ENCODE measurements around the gene DQX1. TPM values are rescaled to one million over a fixed set of nuclear protein-coding genes. Genes with fewer than 3 reads are reported as not detected.

The DQX1 gene
- total RNA-seq, 1 donor from 2014 or later = 0.68 TPM

DNA sequence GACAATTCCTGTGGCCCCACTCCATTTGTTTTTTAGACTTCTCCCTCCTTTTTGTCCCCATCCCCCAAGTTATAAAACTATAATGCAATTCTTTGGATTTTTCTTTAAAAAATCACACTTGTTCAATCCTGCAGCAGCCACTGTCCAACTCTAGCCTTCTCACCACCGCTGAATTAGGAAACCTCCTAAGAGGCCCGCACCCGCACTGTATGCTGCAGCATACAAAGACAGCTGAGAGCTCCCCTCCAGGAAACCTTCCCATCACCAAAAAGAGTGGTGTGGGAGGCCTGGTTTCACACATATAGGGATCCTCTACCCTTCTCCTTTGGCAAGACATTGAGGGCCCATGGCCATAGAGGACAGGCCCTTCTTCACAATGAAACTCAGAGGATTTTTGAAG, 21.4 kb downstream of the DQX1 start:
- Mint-ChIP-seq H3K27me3 (peaks cover 36% of the 10 kb centered on the region), H3K36me3 (ENCODE audit: low read depth) (peaks cover 39% of the 10 kb centered on the region), H3K9me3 (no peaks in the 10 kb centered on the region), H3K27ac (no peak overlapping the region), H3K4me3 (peak overlapping the region; percentile 39), H3K4me1 (peaks cover 59% of the 10 kb centered on the region)
- intact Hi-C loops (cut with micrococcal nuclease) = no loop called here
- DNase-seq = no peak

DNA sequence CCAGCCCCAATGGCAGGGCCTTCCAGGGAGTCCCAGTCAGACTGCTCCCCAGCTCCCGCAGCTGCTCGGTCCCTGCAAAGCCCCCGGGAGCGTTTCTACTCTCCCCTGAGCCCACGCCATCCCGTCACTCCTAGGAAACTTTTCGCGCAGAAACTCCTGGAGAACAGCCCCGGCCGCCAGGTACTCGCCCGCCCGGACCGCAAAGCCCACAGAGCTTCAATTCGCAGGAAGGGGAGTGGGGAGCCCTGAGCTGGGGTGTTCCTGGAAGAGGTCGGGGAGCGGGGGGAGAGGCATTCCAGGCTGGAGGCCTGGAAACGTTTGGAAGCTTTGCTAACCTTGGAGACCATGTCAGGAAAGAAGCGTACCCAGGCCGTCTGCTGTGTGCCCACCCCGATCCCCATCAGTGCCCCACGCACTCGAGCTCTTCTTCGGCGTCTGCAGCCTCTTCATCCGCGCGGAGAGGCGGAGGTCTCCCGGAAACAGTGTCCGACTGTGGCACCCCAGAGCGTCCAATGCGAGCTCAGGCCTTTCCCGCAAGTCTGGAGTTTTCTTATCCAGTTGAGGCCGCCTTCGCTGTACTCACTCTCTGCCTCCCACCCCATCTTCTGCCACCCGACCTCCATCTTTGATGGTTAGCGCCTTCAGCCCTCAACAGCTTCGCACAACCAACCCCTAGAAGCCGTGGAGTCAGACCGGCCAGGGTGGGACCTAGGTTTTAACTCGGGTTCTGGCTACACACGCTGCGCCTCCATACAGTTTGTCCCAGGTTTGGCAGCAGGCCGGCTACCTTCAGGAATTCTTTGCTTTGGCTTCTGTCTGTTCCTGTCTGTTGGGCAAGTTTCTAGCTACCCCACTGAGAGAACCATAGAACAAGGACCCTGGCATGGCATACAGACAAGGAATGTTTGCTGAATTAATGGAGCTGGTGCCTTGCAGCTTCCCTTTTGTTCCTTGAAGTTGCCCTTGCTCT, 22.2 kb downstream of the DQX1 start:
- no peak overlapping the region for H3K27ac Mint-ChIP-seq
- peaks cover 40% of the 10 kb centered on the region for H3K27me3 Mint-ChIP-seq
- peaks cover 62% of the 10 kb centered on the region for H3K4me1 Mint-ChIP-seq
- intact Hi-C loops (cut with micrococcal nuclease) = loop anchor here (1.0 kb wide), 1 partner anchor 11 kb away; the partner anchor contains the start of gene TLX2
- no peak for DNase-seq
- no peaks in the 10 kb centered on the region for H3K9me3 Mint-ChIP-seq
- H3K36me3 Mint-ChIP-seq (ENCODE audit: low read depth) = peaks cover 43% of the 10 kb centered on the region
- peak overlapping the region; percentile 77 for H3K4me3 Mint-ChIP-seq

GRCh38 chr2:74502720-74503505, 23.1 kb downstream of the DQX1 start:
- Mint-ChIP-seq H3K9me3 (no peaks in the 10 kb centered on the region), H3K4me3 (peak overlapping the region; percentile 77), H3K27ac (peak overlapping the region; percentile 58), H3K36me3 (ENCODE audit: low read depth) (peaks cover 47% of the 10 kb centered on the region), H3K27me3 (peaks cover 46% of the 10 kb centered on the region), H3K4me1 (peaks cover 59% of the 10 kb centered on the region)
- intact Hi-C loops (cut with micrococcal nuclease) = loop anchor here (1.0 kb wide), 1 partner anchor 11 kb away; the partner anchor contains the start of gene TLX2
- peak; percentile 85 for DNase-seq

DNA sequence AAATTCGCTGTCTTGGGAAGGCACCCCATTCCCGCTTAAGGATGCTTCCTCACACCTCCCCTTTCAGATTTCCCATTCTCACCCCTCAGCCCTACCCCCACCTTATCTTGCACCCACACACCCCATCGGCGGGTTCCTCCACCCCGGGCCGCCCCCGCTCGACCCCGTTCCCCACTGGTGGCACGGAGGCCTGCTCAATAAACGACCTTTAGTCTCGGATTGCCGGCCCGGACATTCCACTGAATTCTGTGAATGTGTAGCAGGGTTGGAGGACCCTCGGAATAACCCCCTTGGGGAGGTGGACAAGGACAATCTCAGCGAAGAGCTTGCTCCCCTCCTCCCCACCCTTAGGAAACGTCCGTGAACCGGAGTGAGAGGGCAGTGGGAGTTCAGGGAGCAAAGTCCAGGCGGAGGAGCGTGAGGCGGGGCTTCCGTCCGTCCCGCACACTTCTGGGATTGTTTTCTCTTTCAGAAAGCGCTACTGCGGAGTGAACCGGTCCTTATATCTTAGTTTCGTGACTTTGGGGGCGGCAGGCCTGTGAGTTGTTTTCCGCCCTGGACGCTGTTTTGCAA, 23.8 kb downstream of the DQX1 start:
- Mint-ChIP-seq H3K36me3 (ENCODE audit: low read depth) (peaks cover 44% of the 10 kb centered on the region), H3K4me3 (peak overlapping the region; percentile 77)

DNA sequence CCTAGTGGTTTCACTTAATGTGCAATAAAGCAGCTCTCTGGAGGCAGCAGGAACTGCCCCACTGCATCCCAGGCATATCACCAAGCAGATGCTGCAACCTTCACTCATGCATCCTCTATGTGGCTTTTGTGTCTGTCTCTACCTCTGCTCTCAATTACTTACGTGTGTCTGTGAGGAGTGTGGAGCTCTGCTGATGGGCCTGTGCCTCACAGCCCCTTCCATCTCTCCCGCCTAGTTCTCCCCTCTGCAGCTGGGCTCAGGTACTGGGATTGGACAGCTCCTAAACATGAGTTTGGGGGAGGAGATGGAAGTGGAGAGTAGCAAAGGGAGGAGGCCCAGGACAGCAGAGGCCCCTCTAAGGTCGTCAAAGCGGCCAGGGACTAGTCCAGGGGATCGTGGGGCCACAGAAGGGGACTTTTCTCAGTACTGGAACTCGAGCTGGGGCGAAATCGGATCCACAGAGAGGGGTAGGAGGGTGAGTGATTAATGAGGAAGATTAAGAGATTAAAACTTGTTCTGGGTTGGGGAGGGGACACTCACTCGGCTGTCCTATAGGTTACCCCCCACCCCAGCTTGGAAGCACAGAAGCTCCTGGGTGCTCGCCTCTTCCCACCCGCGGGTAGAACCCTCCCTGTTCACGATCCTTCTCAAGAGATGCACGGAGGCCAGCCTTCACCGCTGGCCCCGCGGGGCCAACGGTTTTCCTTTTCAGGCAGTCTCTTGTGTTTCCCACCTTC, 24.5 kb downstream of the DQX1 start:
- H3K36me3 Mint-ChIP-seq (ENCODE audit: low read depth) = peaks cover 40% of the 10 kb centered on the region
- H3K9me3 Mint-ChIP-seq = no peaks in the 10 kb centered on the region
- DNase-seq = no peak
- intact Hi-C loops (cut with micrococcal nuclease) = no loop called here
- H3K4me1 Mint-ChIP-seq = peaks cover 48% of the 10 kb centered on the region
- H3K27me3 Mint-ChIP-seq = peaks cover 47% of the 10 kb centered on the region
- peak overlapping the region; percentile 77 for H3K4me3 Mint-ChIP-seq
- H3K27ac Mint-ChIP-seq = peak overlapping the region; percentile 17

More for the DNA sequence above, 23.8 kb downstream of the DQX1 start:
- H3K27me3 Mint-ChIP-seq = peaks cover 47% of the 10 kb centered on the region
- H3K27ac Mint-ChIP-seq = peak overlapping the region; percentile 17
- H3K9me3 Mint-ChIP-seq = no peaks in the 10 kb centered on the region
- peaks cover 52% of the 10 kb centered on the region for H3K4me1 Mint-ChIP-seq
- DNase-seq = no peak
- intact Hi-C loops (cut with micrococcal nuclease) = no loop called here

DNA sequence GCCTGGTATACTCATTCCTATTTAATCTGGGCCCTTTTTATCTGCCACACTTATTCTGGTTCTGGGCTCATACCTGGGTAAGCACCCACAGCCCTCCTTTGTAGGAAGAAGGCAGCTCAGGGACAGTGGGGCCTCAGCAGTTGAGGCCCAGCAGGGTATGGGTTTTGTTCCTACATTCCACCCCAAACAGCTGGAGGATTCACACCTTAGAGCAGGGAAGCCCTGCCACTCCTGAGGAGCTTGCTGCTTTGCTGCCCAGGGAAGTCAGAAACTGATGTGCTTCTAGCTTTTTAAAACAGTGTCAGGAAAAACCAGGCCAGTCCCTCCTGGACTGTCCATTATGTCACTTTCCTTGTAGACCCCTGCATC, 25.5 kb downstream of the DQX1 start:
- Mint-ChIP-seq H3K4me1 (peaks cover 43% of the 10 kb centered on the region), H3K9me3 (no peaks in the 10 kb centered on the region), H3K4me3 (no peak overlapping the region), H3K27ac (no peak overlapping the region), H3K27me3 (peaks cover 47% of the 10 kb centered on the region), H3K36me3 (ENCODE audit: low read depth) (peaks cover 37% of the 10 kb centered on the region)
- no peak for DNase-seq
- intact Hi-C loops (cut with micrococcal nuclease) = no loop called here

DNA sequence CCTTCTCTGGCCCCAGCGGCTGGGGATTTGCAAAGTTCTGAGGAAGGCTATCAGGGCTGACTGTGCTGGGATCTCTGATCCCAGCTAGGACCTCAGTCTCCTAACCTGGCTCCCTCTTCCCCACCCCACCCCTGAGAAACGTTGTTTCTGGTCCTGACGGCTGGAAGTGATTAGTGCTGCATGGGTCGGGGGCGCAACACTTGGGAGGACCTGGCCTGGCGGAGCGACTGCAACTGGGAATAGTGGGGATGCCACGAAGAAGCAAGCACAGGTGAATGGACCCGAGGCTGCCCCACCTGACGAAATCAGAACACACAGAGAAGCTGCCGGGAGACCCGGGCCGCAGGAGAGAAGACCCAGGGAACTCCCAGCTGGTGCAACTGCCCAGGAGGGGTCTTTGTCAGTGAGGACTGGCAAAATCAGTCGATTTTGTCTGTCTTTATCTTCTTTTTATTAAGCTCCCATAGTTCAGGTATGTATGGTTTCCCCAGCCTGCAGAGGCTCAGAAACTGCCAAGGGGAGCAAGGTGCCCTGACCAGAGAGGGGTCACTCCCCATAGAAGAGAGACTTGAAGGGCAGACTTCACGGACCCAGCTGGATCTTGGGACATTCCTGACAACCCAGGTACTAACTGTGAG, 26.0 kb downstream of the DQX1 start:
- DNase-seq = no peak
- H3K4me3 Mint-ChIP-seq = peak overlapping the region; percentile 48
- intact Hi-C loops (cut with micrococcal nuclease) = loop anchor here (1.0 to 2.0 kb wide), 2 partner anchors 15 to 17 kb away; partner anchors contain the start of genes CCDC142 and TTC31
- H3K27ac Mint-ChIP-seq = no peak overlapping the region
- no peaks in the 10 kb centered on the region for H3K9me3 Mint-ChIP-seq
- peaks cover 37% of the 10 kb centered on the region for H3K36me3 Mint-ChIP-seq (ENCODE audit: low read depth)
- peaks cover 47% of the 10 kb centered on the region for H3K27me3 Mint-ChIP-seq
- H3K4me1 Mint-ChIP-seq = peaks cover 38% of the 10 kb centered on the region

GRCh38 chr2:74499267-74499939, 26.6 kb downstream of the DQX1 start, which contains the start of gene LBX2:
TSS of gene LBX2 (minus strand) at chr2:74499603. CDS start at chr2:74499537, 66 bp downstream.
- intact Hi-C loops (cut with micrococcal nuclease) = loop anchor here (1.0 to 2.0 kb wide), 2 partner anchors 16 to 17 kb away; partner anchors contain the start of genes CCDC142 and TTC31
- no peak for DNase-seq
- H3K4me3 Mint-ChIP-seq = peak within 1 kb of the TSS; percentile 95
- peaks cover 32% of the 10 kb centered on the region for H3K4me1 Mint-ChIP-seq
- peaks cover 47% of the 10 kb centered on the region for H3K27me3 Mint-ChIP-seq
- no peaks in the 10 kb centered on the region for H3K9me3 Mint-ChIP-seq
- peak within 1 kb of the TSS; percentile 86 for H3K27ac Mint-ChIP-seq
- peaks cover 33% of the 10 kb centered on the region for H3K36me3 Mint-ChIP-seq (ENCODE audit: low read depth)

- intact Hi-C loops (cut with micrococcal nuclease) = loop anchor here (1.0 to 2.0 kb wide), 4 partner anchors 16 to 89 kb away; partner anchors contain the start of genes AUP1, CCDC142, HTRA2 and TTC31
- Mint-ChIP-seq H3K27me3 (peaks cover 47% of the 10 kb centered on the region), H3K9me3 (no peaks in the 10 kb centered on the region), H3K4me1 (peaks cover 27% of the 10 kb centered on the region), H3K36me3 (ENCODE audit: low read depth) (peaks cover 37% of the 10 kb centered on the region), H3K4me3 (peak overlapping the region; percentile 95), H3K27ac (peak overlapping the region; percentile 86)
- DNase-seq = peak; percentile 82
Measured at GRCh38 chr2:74498500-74499266, 27.3 kb downstream of the DQX1 start.

DNA sequence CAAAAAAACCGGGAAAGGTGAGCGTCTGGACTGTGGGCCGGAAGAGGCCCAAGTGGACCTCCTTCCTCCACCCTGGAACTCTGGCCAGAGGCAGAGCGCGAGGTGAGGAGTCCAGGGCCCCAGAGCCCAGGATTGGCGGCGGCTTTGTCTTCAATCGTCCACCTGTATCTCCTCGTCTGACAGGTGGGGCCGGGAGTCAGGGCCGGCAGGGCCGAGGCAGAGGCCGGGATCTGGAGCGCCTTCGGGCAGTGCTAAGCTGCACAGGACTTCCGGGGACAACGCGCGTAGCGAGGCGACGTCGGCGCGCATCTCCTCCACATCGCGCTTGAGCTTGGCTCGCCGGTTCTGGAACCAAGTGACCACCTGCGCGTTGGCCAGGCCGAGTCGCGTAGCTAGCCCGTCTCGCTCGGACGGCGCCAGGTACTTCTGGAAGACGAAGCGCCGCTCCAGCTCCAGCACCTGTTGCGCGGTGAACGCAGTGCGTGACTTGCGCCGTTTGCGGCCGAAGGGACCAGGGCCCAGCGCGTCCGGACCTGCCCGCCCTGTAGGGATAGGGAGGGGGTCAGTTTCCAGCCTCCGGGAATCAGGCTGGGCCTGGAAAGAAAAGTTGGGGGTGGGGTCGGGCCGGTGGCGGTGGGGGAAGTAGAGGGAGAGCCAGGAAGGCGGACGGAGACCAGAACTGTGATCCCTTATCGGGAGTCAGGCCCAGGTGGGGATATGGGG, 28.1 kb downstream of the DQX1 start:
- H3K27me3 Mint-ChIP-seq = peaks cover 44% of the 10 kb centered on the region
- H3K4me1 Mint-ChIP-seq = peaks cover 20% of the 10 kb centered on the region
- DNase-seq = peak; percentile 83
- H3K27ac Mint-ChIP-seq = peak overlapping the region; percentile 86
- intact Hi-C loops (cut with micrococcal nuclease) = loop anchor here (1.0 to 2.0 kb wide), 3 partner anchors 15 to 89 kb away; partner anchors contain the start of genes AUP1, CCDC142, HTRA2 and TTC31
- peaks cover 39% of the 10 kb centered on the region for H3K36me3 Mint-ChIP-seq (ENCODE audit: low read depth)
- H3K9me3 Mint-ChIP-seq = no peaks in the 10 kb centered on the region
- peak overlapping the region; percentile 95 for H3K4me3 Mint-ChIP-seq
